ENCODE results near the gene MT1H. TPM values are rescaled to one million over a fixed set of nuclear protein-coding genes. Genes with fewer than 3 reads are reported as not detected.
"Not testable (repeated sequence)": the region's sequence is repeated elsewhere in the genome, so short reads cannot be mapped to it uniquely, and the experiment has no call there.

MT1H gene
- total RNA-seq, 2 donors from 2014 or later: 3.3 to 80.9 TPM

GRCh38 chr16:56657555-56658326 lies 11.9 kb upstream of the MT1H start, which contains the start of gene MT1F:
Gene MT1F, plus strand, starts transcription at chr16:56657959. Its CDS starts 100 bp downstream, at chr16:56658059.
- DNase-seq (peak; percentile 96), ATAC-seq (peak; percentile 95)
- intact Hi-C loops (cut with DNase I, micrococcal nuclease): no loop called here

GRCh38 chr16:56658327-56658875 lies 11.2 kb upstream of the MT1H start:
- peak; percentile 13 for ATAC-seq
- DNase-seq: peak; percentile 43 to 54
- intact Hi-C loops (cut with DNase I, micrococcal nuclease): no loop called here

- DNase-seq (no peak), ATAC-seq (no peak)
- intact Hi-C loops (cut with DNase I, micrococcal nuclease): no loop called here
Observed at GRCh38 chr16:56662357-56663354, 7.0 kb upstream of the MT1H start.

GRCh38 chr16:56664506-56664905 lies 5.1 kb upstream of the MT1H start:
- DNase-seq (no peak), ATAC-seq (no peak)
- intact Hi-C loops (cut with DNase I, micrococcal nuclease): no loop called here

GRCh38 chr16:56665286-56666261 lies 4.0 kb upstream of the MT1H start:
- intact Hi-C loops (cut with DNase I, micrococcal nuclease); ATAC-seq; DNase-seq: not testable (repeated sequence)

GRCh38 chr16:56667581-56668571 lies 1.7 kb upstream of the MT1H start, which contains the start of gene MT1G:
Gene MT1G, minus strand, starts transcription at chr16:56668065. Its CDS starts 72 bp downstream, at chr16:56667993.
- ATAC-seq (peak; percentile 91), DNase-seq (peak; percentile 74 to 85)
- intact Hi-C loops (cut with DNase I, micrococcal nuclease): no loop called here

- ATAC-seq (no peak), DNase-seq (no peak)
- intact Hi-C loops (cut with DNase I, micrococcal nuclease): no loop called here
Observed at GRCh38 chr16:56669840-56670619, 416 bp downstream of the MT1H start.

GRCh38 chr16:56670620-56670934 lies 963 bp downstream of the MT1H start:
- intact Hi-C loops (cut with DNase I, micrococcal nuclease): no loop called here
- ATAC-seq (no peak), DNase-seq (no peak)

- ATAC-seq; DNase-seq; intact Hi-C loops (cut with DNase I, micrococcal nuclease): not testable (repeated sequence)
Observed at GRCh38 chr16:56671691-56672090, 2.1 kb downstream of the MT1H start.

GRCh38 chr16:56672171-56672570 lies 2.6 kb downstream of the MT1H start:
- ATAC-seq; intact Hi-C loops (cut with DNase I, micrococcal nuclease); DNase-seq: not testable (repeated sequence)

- ATAC-seq (no peak), DNase-seq (no peak)
- intact Hi-C loops (cut with DNase I, micrococcal nuclease): no loop called here
Observed at GRCh38 chr16:56672761-56673536, 3.3 kb downstream of the MT1H start.

- peak in 1 of 2 donors; percentile 38 for DNase-seq
- intact Hi-C loops (cut with DNase I, micrococcal nuclease): no loop called here
- ATAC-seq: peak; percentile 39
Observed at GRCh38 chr16:56673921-56674320, 4.3 kb downstream of the MT1H start.

GRCh38 chr16:56674570-56674969 lies 5.0 kb downstream of the MT1H start:
- intact Hi-C loops (cut with DNase I, micrococcal nuclease); ATAC-seq; DNase-seq: not testable (repeated sequence)

GRCh38 chr16:56675685-56676210 lies 6.1 kb downstream of the MT1H start:
- ATAC-seq (peak; percentile 74), DNase-seq (peak in 1 of 2 donors; percentile 41)
- intact Hi-C loops (cut with DNase I, micrococcal nuclease): no loop called here

- no peak for DNase-seq
- no peak for ATAC-seq
- intact Hi-C loops (cut with DNase I, micrococcal nuclease): no loop called here
Observed at GRCh38 chr16:56677474-56677873, 7.9 kb downstream of the MT1H start.
